ENCODE measurements around the gene CAMKMT. TPM values are rescaled to one million over a fixed set of nuclear protein-coding genes. Genes with fewer than 3 reads are reported as not detected.
A peak's percentile ranks its signal among the peaks of the same experiment; 100 is the strongest.

Gene CAMKMT
- total and polyA plus RNA-seq, 9 of the 15 experiments (the other 6 are each of a cell fraction or from before 2014, with no cell fraction given), result 1.6 to 15.3 (median 7.4) TPM

GRCh38 chr2:44602446-44602845 is 240.7 kb downstream of the CAMKMT start:
- no peaks in the 10 kb centered on the region for H3K36me3 ChIP-seq (ENCODE audit: control insufficient read depth, insufficient read depth, low read length)
- no peaks in the 10 kb centered on the region for H3K27me3 ChIP-seq (ENCODE audit: control insufficient read depth in 2 of 2, insufficient read depth in 2 of 2, low read length in 2 of 2)
- CTCF ChIA-PET (ENCODE audit: low intra/inter-chr PET ratio), result no interaction called here
- H2AFZ ChIP-seq (ENCODE audit: low read depth, low read length), result no peak overlapping the region
- DNase-seq (ENCODE audit: extremely low read depth in 1 of 4, low spot score in 3 of 4) (no peak), ATAC-seq (no peak), FAIRE-seq (peak; percentile 35)
- in situ Hi-C loops (cut with MboI) (no loop called here), intact Hi-C loops (cut with micrococcal nuclease) (no loop called here)
- no TSS peak for BruUV-seq (replicated peaks)
- no peak overlapping the region for H3K4me3 ChIP-seq
- no peaks in the 10 kb centered on the region for H3K79me2 ChIP-seq (ENCODE audit: control insufficient read depth, insufficient read depth, low read length)
- no peaks in the 10 kb centered on the region for H3K9me1 ChIP-seq (ENCODE audit: control insufficient read depth, insufficient read depth, low read length)
- H3K4me2 ChIP-seq (ENCODE audit: insufficient read depth, low read length), result no peak overlapping the region
- no peaks in the 10 kb centered on the region for H3K9me3 ChIP-seq (replicated peaks; ENCODE audit: control insufficient read depth, insufficient read depth, low read depth, low read length)
- H3K27ac ChIP-seq (ENCODE audit: extremely low read depth, low read depth, low read length), result no peak overlapping the region
- 23% methylated on average over 6 of the region's 6 CpGs for WGBS (ENCODE audit: insufficient coverage, low coverage, missing lambda C conversion rate)
- TF ChIP-seq HMGXB4 (CRISPR knock-in tag; IDR thresholded peaks at IDR 0.05) (no peak), ELK3 (CRISPR knock-in tag; IDR thresholded peaks at IDR 0.05) (no peak), DIDO1 (tag; IDR thresholded peaks at IDR 0.05; ENCODE audit: low read depth) (no peak), COPS2 (conservative IDR thresholded peaks at IDR 0.05) (no peak), KAT8 (IDR thresholded peaks at IDR 0.05; ENCODE audit: low read depth) (no peak), NR2F6 (CRISPR knock-in tag; IDR thresholded peaks at IDR 0.05) (no peak), KDM1A (IDR thresholded peaks at IDR 0.05) (no peak), ZNF253 (CRISPR knock-in tag; conservative IDR thresholded peaks at IDR 0.05) (no peak), POLR2B (IDR thresholded peaks at IDR 0.05; ENCODE audit: low read depth, partially characterized antibody) (no peak), BMI1 (IDR thresholded peaks at IDR 0.05; ENCODE audit: low read length) (no peak), ZBTB12 (CRISPR knock-in tag; IDR thresholded peaks at IDR 0.05) (no peak), ZC3H8 (IDR thresholded peaks at IDR 0.05) (no peak)
- H3K9ac ChIP-seq (ENCODE audit: insufficient read depth in 1 of 2, low read depth in 2 of 2, low read length in 2 of 2), result no peak overlapping the region
- H3K4me1 ChIP-seq (replicated peaks in 1 of 2; ENCODE audit: control insufficient read depth in 2 of 2, insufficient read depth in 2 of 2, low read length in 2 of 2), result no peaks in the 10 kb centered on the region
- no peaks in the 10 kb centered on the region for H4K20me1 ChIP-seq (replicated peaks; ENCODE audit: control insufficient read depth, insufficient read depth, low read length)
- POLR2A ChIA-PET, result no interaction called here
